Measurements from ENCODE around the gene USP7.

DNA sequence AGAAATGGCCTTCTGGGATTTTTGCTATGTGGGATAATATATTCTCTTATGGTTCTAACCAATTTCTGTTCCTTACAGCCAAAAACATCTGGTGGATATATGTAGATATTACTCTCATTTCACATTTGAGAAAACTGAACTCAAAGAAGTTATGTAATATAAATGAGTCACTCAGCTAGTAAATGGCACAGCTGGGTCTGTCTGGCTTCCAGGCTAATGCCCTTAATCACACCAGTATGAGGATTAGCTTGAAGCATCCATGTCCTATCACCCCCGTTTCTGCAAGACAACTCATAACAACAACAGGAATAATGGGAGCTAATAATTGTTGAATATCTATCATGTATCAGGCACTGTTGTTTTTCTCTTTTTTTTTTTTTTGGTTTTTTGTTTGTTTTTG, 34.4 kb upstream of the USP7 start:
- TF ChIP-seq CTCF (IDR thresholded peaks at IDR 0.05; ENCODE audit: low read depth, low read length, poor library complexity, severe bottlenecking) (no peak), EZH2phosphoT487 (IDR thresholded peaks at IDR 0.05; ENCODE audit: borderline replicate concordance, low read length) (no peak)
